Measurements from ENCODE around the gene PDE5A.

- TF ChIP-seq POLR2A (IDR thresholded peaks at IDR 0.05) (no peak), CTCF (IDR thresholded peaks at IDR 0.05) (no peak)
Observed at GRCh38 chr4:119602366-119602765, 26.2 kb downstream of the PDE5A start.

All from adrenal gland (tissue), 5 donors.